CD4-positive, alpha-beta T cell treated with Interleukin-12 subunit alpha and Interleukin-12 subunit beta, for 1 hour (primary cell): ENCODE results near the gene CCDC97.
A peak's percentile ranks its signal among the peaks of the same experiment; 100 is the strongest.

ENCODE experiments used
- DNase-seq: peaks from one replicate; pipeline ENCODE4 v3.0.0-alpha.2; 2020

CCDC97 gene

GRCh38 chr19:41321204-41321599 is 11.2 kb downstream of the CCDC97 start:
- no peak for DNase-seq

- no peak for DNase-seq
These were observed 11.8 kb downstream of the CCDC97 start for GRCh38 chr19:41321600-41322270.

GRCh38 chr19:41322451-41322850 is 12.5 kb downstream of the CCDC97 start:
- DNase-seq: no peak

GRCh38 chr19:41323023-41323422 is 13.1 kb downstream of the CCDC97 start:
- DNase-seq: no peak

GRCh38 chr19:41323430-41324125 is 13.6 kb downstream of the CCDC97 start:
- DNase-seq: no peak

- DNase-seq: no peak
These were observed 14.3 kb downstream of the CCDC97 start for GRCh38 chr19:41324231-41324702.

GRCh38 chr19:41324921-41325639 is 15.1 kb downstream of the CCDC97 start:
- no peak for DNase-seq

- no peak for DNase-seq
These were observed 15.6 kb downstream of the CCDC97 start for GRCh38 chr19:41325640-41325946.

- peak; percentile 37 for DNase-seq
These were observed 16.2 kb downstream of the CCDC97 start for GRCh38 chr19:41325947-41326706.

- peak; percentile 49 for DNase-seq
These were observed 17.2 kb downstream of the CCDC97 start for GRCh38 chr19:41327076-41327575.

GRCh38 chr19:41327576-41328156 is 17.7 kb downstream of the CCDC97 start:
- DNase-seq: peak; percentile 89

GRCh38 chr19:41328157-41328841 is 18.3 kb downstream of the CCDC97 start:
- no peak for DNase-seq

- DNase-seq: no peak
These were observed 18.9 kb downstream of the CCDC97 start for GRCh38 chr19:41328842-41329225.

GRCh38 chr19:41330481-41330880 is 20.5 kb downstream of the CCDC97 start:
- DNase-seq: peak; percentile 42

- DNase-seq: no peak
These were observed 21.1 kb downstream of the CCDC97 start for GRCh38 chr19:41330946-41331678.

- no peak for DNase-seq
These were observed 22.0 kb downstream of the CCDC97 start for GRCh38 chr19:41332000-41332399.

- no peak for DNase-seq
These were observed 22.5 kb downstream of the CCDC97 start for GRCh38 chr19:41332468-41332867.

- DNase-seq: no peak
These were observed 24.8 kb downstream of the CCDC97 start for GRCh38 chr19:41334793-41335192.

GRCh38 chr19:41335467-41335866 is 25.5 kb downstream of the CCDC97 start:
- DNase-seq: no peak

GRCh38 chr19:41339936-41340335 is 30.0 kb downstream of the CCDC97 start:
- DNase-seq: no peak
